ENCODE results near the gene HS6ST2. TPM values are rescaled to one million over a fixed set of nuclear protein-coding genes. Genes with fewer than 3 reads are reported as not detected.

The HS6ST2 gene
- total RNA-seq, 1 donor from 2014 or later, result not detected

DNA sequence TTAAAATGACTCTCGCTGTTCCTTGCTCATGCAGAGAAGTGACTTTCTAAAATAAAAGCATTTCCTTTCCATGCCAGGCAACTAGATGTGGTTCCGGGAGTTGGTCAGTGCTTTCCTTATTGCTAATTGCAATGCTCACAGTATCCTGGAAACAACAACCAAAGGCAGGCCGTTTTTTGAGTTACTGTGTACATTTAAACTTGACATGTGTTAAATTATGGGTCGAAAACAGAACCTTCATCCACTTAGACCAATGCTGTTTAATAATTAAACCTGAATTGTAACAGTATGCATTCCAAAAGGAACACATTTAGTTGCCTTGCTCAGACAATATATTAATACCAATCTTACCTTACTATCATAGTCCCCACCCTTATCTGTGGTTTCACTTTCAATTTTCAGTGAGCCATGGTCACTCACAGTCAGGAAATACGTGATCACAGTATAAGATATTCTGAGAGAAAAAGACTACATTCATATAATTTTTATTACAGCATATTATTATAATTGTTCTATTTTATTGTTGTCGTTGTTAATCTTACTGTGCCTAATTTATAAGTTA is 102.6 kb downstream of the HS6ST2 start:
- Histone ChIP-seq H3K27ac (no peak overlapping the region), H3K4me3 (no peak overlapping the region), H3K27me3 (no peaks in the 10 kb centered on the region), H3K9me3 (no peaks in the 10 kb centered on the region), H3K36me3 (no peaks in the 10 kb centered on the region), H3K4me1 (no peaks in the 10 kb centered on the region)
- intact Hi-C loops (cut with DNase I), result no loop called here
- TF ChIP-seq, protein P1, sequence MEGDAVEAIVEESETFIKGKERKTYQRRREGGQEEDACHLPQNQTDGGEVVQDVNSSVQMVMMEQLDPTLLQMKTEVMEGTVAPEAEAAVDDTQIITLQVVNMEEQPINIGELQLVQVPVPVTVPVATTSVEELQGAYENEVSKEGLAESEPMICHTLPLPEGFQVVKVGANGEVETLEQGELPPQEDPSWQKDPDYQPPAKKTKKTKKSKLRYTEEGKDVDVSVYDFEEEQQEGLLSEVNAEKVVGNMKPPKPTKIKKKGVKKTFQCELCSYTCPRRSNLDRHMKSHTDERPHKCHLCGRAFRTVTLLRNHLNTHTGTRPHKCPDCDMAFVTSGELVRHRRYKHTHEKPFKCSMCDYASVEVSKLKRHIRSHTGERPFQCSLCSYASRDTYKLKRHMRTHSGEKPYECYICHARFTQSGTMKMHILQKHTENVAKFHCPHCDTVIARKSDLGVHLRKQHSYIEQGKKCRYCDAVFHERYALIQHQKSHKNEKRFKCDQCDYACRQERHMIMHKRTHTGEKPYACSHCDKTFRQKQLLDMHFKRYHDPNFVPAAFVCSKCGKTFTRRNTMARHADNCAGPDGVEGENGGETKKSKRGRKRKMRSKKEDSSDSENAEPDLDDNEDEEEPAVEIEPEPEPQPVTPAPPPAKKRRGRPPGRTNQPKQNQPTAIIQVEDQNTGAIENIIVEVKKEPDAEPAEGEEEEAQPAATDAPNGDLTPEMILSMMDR (IDR thresholded peaks at IDR 0.05), result no peak
- DNase-seq (ENCODE audit: low spot score in 2 of 2), result no peak

DNA sequence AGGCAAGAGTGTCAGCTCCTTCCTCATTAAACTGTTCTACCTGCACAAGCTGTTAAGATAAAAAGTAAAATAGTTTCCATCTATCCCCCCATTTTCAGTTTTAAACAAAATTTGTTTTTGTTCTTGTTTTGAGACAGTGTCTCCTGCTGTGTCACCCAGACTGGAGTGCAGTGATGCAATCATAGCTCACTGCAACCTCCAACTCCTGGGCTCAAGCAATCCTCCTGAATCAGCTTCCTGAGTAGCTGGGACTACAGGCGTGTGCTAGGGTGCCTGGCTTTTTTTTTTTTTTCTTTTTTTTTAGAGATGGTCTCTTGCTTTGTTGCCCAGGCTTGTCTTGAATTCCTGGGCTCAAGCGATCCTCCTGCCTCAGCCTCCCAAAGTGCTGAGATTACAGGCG is 105.4 kb downstream of the HS6ST2 start:
- TF ChIP-seq, protein P1 (IDR thresholded peaks at IDR 0.05), result no peak
- DNase-seq (ENCODE audit: low spot score in 2 of 2), result no peak
- Histone ChIP-seq H3K36me3 (no peaks in the 10 kb centered on the region), H3K4me3 (no peak overlapping the region), H3K27me3 (no peaks in the 10 kb centered on the region), H3K4me1 (no peaks in the 10 kb centered on the region), H3K27ac (no peak overlapping the region), H3K9me3 (no peaks in the 10 kb centered on the region)
- intact Hi-C loops (cut with DNase I), result no loop called here

DNA sequence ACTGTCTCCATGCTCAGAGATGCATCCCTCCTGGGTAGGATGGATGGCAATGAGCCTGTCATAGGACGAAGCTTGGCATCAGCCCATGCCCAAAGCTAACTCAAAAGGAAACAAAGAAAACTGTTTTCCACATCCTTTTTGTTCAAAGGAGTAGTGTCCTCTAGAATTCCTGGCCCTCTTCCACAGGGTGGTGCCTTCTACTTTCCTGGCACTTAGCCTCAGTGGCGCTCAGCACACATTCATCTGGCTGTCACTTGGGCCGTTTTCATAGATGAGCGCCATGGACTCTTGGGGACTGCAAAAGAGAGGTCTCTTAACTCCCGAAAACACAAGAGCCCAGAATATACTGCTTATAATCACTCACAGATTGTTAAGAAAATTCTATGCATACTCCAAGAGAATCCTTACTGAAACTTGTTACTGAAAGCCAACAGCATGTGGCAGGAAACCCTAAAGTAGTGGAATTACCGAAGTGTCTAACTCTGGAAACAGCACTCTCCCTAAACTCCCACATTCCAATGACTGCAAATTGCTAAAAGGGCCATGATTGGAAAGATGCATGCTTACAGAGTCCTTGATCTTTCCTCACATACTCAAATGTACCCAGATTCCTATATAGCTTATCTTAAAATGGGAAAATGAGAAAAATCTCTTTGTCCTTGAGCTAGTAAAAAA is 110.0 kb downstream of the HS6ST2 start:
- no peaks in the 10 kb centered on the region for H3K9me3 ChIP-seq
- H3K4me3 ChIP-seq, result no peak overlapping the region
- H3K27ac ChIP-seq, result no peak overlapping the region
- intact Hi-C loops (cut with DNase I), result no loop called here
- H3K36me3 ChIP-seq, result no peaks in the 10 kb centered on the region
- DNase-seq (ENCODE audit: low spot score in 2 of 2), result no peak
- H3K27me3 ChIP-seq, result no peaks in the 10 kb centered on the region
- TF ChIP-seq, protein P1 (IDR thresholded peaks at IDR 0.05), result no peak
- no peaks in the 10 kb centered on the region for H3K4me1 ChIP-seq

DNA sequence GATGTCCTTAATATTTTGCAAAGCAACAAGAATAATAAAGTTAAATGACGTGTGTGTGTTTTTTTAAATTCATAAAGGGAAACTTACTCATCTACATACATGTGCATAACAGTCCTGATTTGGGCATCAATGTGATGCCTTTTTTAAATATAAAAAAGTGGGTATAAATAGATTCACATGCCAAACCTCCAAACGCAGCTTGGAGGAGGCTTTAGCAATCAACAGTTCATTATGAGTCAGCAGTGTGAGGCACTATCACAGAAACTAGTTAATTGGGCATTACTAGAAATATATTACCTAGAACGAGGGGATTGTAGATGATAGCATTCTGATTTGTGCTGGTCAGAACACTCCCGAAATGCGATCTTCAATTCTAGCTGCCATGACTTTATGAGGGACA is 115.1 kb downstream of the HS6ST2 start:
- Histone ChIP-seq H3K9me3 (no peaks in the 10 kb centered on the region), H3K27ac (no peak overlapping the region), H3K27me3 (no peaks in the 10 kb centered on the region), H3K36me3 (no peaks in the 10 kb centered on the region), H3K4me3 (no peak overlapping the region), H3K4me1 (no peaks in the 10 kb centered on the region)
- no peak for DNase-seq (ENCODE audit: low spot score in 2 of 2)
- TF ChIP-seq, protein P1 (IDR thresholded peaks at IDR 0.05), result no peak
- intact Hi-C loops (cut with DNase I), result no loop called here

DNA sequence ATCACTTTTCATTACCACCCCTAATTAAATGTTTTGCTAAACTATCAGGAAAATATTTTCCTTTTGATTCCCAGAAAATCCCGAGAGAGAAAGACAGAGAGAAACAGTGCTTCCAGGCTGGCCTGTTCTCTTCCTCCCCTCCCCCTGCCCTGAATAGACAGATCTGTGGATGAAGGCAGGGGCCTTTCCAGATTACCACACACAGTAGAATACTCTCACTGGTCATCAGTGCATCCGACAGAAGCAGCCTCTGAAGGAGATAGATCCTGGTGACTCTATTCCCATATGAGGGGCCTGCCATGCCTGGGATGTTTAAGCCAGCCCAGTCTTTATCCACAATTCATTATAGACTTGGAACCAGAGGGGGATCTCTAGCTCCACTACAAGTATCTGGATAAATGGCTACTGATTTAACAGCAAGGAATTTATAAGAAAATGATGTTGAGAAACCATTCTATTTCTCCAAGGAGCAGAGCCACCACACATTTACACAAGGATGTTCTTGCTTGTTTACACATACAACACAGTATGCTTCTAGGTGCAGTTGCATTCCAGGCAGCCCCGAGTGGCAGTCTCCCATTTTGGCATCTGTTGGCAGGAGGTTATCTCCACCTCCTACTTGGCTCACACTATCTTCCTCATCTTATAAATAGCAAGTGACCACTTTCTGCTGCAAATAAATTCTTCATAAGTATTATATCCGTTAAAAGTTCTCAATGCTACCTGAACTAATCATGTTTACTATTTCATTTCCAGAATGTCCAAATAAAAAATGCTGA is 115.8 kb downstream of the HS6ST2 start:
- Histone ChIP-seq H3K9me3 (no peaks in the 10 kb centered on the region), H3K27me3 (no peaks in the 10 kb centered on the region), H3K36me3 (no peaks in the 10 kb centered on the region), H3K27ac (no peak overlapping the region), H3K4me1 (no peaks in the 10 kb centered on the region), H3K4me3 (no peak overlapping the region)
- DNase-seq (ENCODE audit: low spot score in 2 of 2), result no peak
- intact Hi-C loops (cut with DNase I), result no loop called here
- TF ChIP-seq, protein P1 (IDR thresholded peaks at IDR 0.05), result no peak

Measured in ascending aorta (tissue), 2 donors.